B cell (primary cell): ENCODE results near the gene CRBN. TPM values are rescaled to one million over a fixed set of nuclear protein-coding genes. Genes with fewer than 3 reads are reported as not detected.

Source experiments
- ATAC-seq: fragments of 200-7000 bp; cut with Tn5 transposase; one replicate; pipeline ENCODE4 v1.10.0; 2021; ENCODE audit warnings: low read depth, mild to moderate bottlenecking, moderate number of reproducible peaks, moderate library complexity
- CTCF ChIA-PET: fragments of 350-600 bp; sonication (Branson Sonifier 250); formaldehyde crosslinking; loops from one replicate; lab custom pipeline; 2021; ENCODE audit warnings: antibody characterized with exemption, inconsistent platforms; lab: Charles Lee
- POLR2A ChIA-PET: fragments of 350-600 bp; sonication (Branson Sonifier 250); formaldehyde crosslinking; loops from one replicate; lab custom pipeline; 2021; ENCODE audit warnings: antibody characterized with exemption; lab: Charles Lee
- DNase-seq: peaks from one replicate; pipeline ENCODE4 v3.0.0; 2013
- H2AFZ ChIP-seq: 2 replicates; pipeline ENCODE4 v1.6.1; 2012; ENCODE audit warnings: mild to moderate bottlenecking, low read depth, low read length; ENCODE audit not compliant: insufficient read depth, poor library complexity, severe bottlenecking
- H3K27ac ChIP-seq, 2 donors: 1 replicate in 1 of 2; 2 replicates in 1 of 2; pipeline ENCODE4 v1.5.1; 2012 to 2013; ENCODE audit warnings: low read length in 2 of 2, mild to moderate bottlenecking in 2 of 2, moderate library complexity in 1 of 2
- H3K27me3 ChIP-seq, 4 experiments: fragments of 200-600 bp in 1 of 4; sonication (generic) in 1 of 4; replicated peaks in 1 of 4; 1 replicate in 2 of 4; 2 replicates in 2 of 4; pipeline versions ENCODE4 v1.6.1 to v1.7.0; 2013 to 2016; ENCODE audit warnings: low read length in 3 of 4, mild to moderate bottlenecking in 2 of 4, mixed read lengths in 1 of 4, moderate library complexity in 1 of 4; ENCODE audit not compliant: insufficient read depth in 4 of 4, control insufficient read depth in 3 of 4; ENCODE audit errors: control extremely low read depth in 1 of 4
- H3K36me3 ChIP-seq, 2 experiments: replicated peaks in 1 of 2; 1 replicate in 1 of 2; 2 replicates in 1 of 2; pipeline versions ENCODE4 v1.6.1 to v1.7.1; 2013; ENCODE audit warnings: low read length in 1 of 2; ENCODE audit not compliant: insufficient read depth in 2 of 2, control insufficient read depth in 1 of 2; ENCODE audit errors: control extremely low read depth in 1 of 2, extremely low read depth in 1 of 2
- H3K4me1 ChIP-seq, 2 donors: fragments of 200-600 bp in 1 of 2; sonication (generic) in 1 of 2; 1 replicate in 1 of 2; 2 replicates in 1 of 2; pipeline versions ENCODE4 v1.5.1 to v1.6.1; 2013 to 2017; ENCODE audit warnings: low read length in 2 of 2; ENCODE audit not compliant: control insufficient read depth in 2 of 2, insufficient read depth in 2 of 2
- H3K4me2 ChIP-seq: replicated peaks from 2 replicates; pipeline ENCODE3; 2012; ENCODE audit warnings: mild to moderate bottlenecking, low read depth, low read length; ENCODE audit not compliant: poor library complexity, severe bottlenecking
- H3K4me3 ChIP-seq, 5 experiments: fragments of 200-600 bp in 1 of 5; sonication (generic) in 1 of 5; 1 replicate in 3 of 5; 2 replicates in 2 of 5; pipeline versions ENCODE4 v1.5.1 to v1.7.0; 2011 to 2016; ENCODE audit warnings: low read length in 4 of 5, mild to moderate bottlenecking in 4 of 5, low read depth in 2 of 5, control low read depth in 1 of 5, moderate library complexity in 1 of 5; ENCODE audit not compliant: insufficient read depth in 1 of 5; ENCODE audit errors: control extremely low read depth in 1 of 5, extremely low read depth in 1 of 5
- H3K79me2 ChIP-seq: fragments of 200-600 bp; sonication (generic); one replicate; pipeline ENCODE4 v1.6.0; 2016; ENCODE audit warnings: low read length; ENCODE audit not compliant: control insufficient read depth, insufficient read depth
- H3K9ac ChIP-seq: fragments of 200-600 bp; sonication (generic); 2 replicates; pipeline ENCODE4 v1.6.1; 2017; ENCODE audit warnings: mild to moderate bottlenecking, low read length, moderate library complexity
- H3K9me3 ChIP-seq, 3 donors: one replicate each; pipeline versions ENCODE4 v1.6.1 to v1.7.1; 2013; ENCODE audit warnings: low read length in 2 of 3; ENCODE audit not compliant: control insufficient read depth in 2 of 3, insufficient read depth in 1 of 3; ENCODE audit errors: control extremely low read depth in 1 of 3
- H4K20me1 ChIP-seq: 2 replicates; pipeline ENCODE4 v1.6.0; 2012; ENCODE audit warnings: mild to moderate bottlenecking, low read length; ENCODE audit not compliant: insufficient read depth, control insufficient read depth, poor library complexity, severe bottlenecking
- H3K27ac Mint-ChIP-seq: one replicate; pipeline ENCODE4 v1.8.0; 2021; ENCODE audit warnings: mixed read lengths
- H3K27me3 Mint-ChIP-seq: one replicate; pipeline ENCODE4 v1.8.0; 2021; ENCODE audit warnings: mixed read lengths
- H3K4me1 Mint-ChIP-seq: one replicate; pipeline ENCODE4 v1.8.0; 2021; ENCODE audit warnings: mixed read lengths
- H3K4me3 Mint-ChIP-seq: one replicate; pipeline ENCODE4 v1.8.0; 2021; ENCODE audit warnings: mixed read lengths
- H3K9me3 Mint-ChIP-seq: one replicate; pipeline ENCODE4 v1.8.0; 2022; ENCODE audit warnings: mixed read lengths; ENCODE audit not compliant: insufficient read depth
- CTCF ChIP-seq: fragments of 200-600 bp; IDR thresholded peaks from one replicate; pipeline ENCODE4 v1.8.0; 2022; ENCODE audit warnings: antibody characterized with exemption, mild to moderate bottlenecking
- EZH2 ChIP-seq: IDR thresholded peaks from 2 replicates; pipeline ENCODE4 v1.6.1; 2012; ENCODE audit warnings: borderline replicate concordance, low read depth, mild to moderate bottlenecking, moderate library complexity, low read length; ENCODE audit not compliant: insufficient read depth, poor library complexity, severe bottlenecking
- WGBS: methylation state at CpG from one replicate; pipeline ENCODE4 v1.1.5; 2013; ENCODE audit warnings: missing lambda C conversion rate; ENCODE audit not compliant: insufficient coverage; 5-methylcytosine and 5-hydroxymethylcytosine counted together
- intact Hi-C: fragments of 100-400 bp; cut with micrococcal nuclease; formaldehyde crosslinking; loops from one replicate; pipeline ENCODE4 v1.10.0; 2022
- polyA minus RNA-seq: library from RNA; depleted of rRNA, polyadenylated mRNA; stranded (reverse); fragments of >200 nt; gene quantifications from 2 replicates; pipeline ENCODE4 v1.2.3, GENCODE V29; 2012
- polyA plus RNA-seq: library from polyadenylated mRNA; depleted of rRNA; stranded (reverse); fragments of >200 nt; gene quantifications from 2 replicates; pipeline ENCODE4 v1.2.3, GENCODE V29; 2012
- total RNA-seq, 2 donors: library from RNA; stranded (reverse); fragments of 120-200 nt in 1 of 2; gene quantifications; 1 replicate in 1 of 2; 2 replicates in 1 of 2; pipeline versions ENCODE4 v1.2.3 to v1.2.4, GENCODE V29; 2013 to 2022

Gene CRBN
- total RNA-seq (92.6 and 95.1 TPM in 2 replicates), polyA plus RNA-seq (62.0 and 67.1 TPM in 2 replicates), polyA minus RNA-seq (36.6 and 42.6 TPM in 2 replicates)
- 95.8 TPM for total RNA-seq (2013)

- Histone ChIP-seq H3K9me3 (no peaks in the 10 kb centered on the region), H3K4me1 (peaks cover 18 to 19% of the 10 kb centered on the region in 2 donors), H3K9ac (peak within 1 kb of the TSS; percentile 95), H3K4me3 (peak within 1 kb of the TSS; percentile 62 to 95 (median 93)), H3K4me2 (peak within 1 kb of the TSS; percentile 80), H2AFZ (peak within 1 kb of the TSS; percentile 89), H3K79me2 (peaks cover 40% of the 10 kb centered on the region), H3K36me3 (peaks cover 0 to 9% of the 10 kb centered on the region in 2 experiments), H3K27ac (peak within 1 kb of the TSS; percentile 28 to 84), H3K27me3 (peaks cover 0 to 6% (median 0%) of the 10 kb centered on the region in 4 experiments), H4K20me1 (peaks cover 23% of the 10 kb centered on the region)
- H3K27ac Mint-ChIP-seq: peak within 1 kb of the TSS; percentile 86
- intact Hi-C loops: loop anchor here (1.0 to 10.0 kb wide), 5 partner anchors 53 to 1905 kb away; partner anchors contain the start of genes ITPR1, SETMAR and TRNT1
- peaks cover 37% of the 10 kb centered on the region for H3K4me1 Mint-ChIP-seq
- no peaks in the 10 kb centered on the region for H3K9me3 Mint-ChIP-seq
- TF ChIP-seq CTCF (peak; percentile 98), EZH2 (no peak)
- POLR2A ChIA-PET: no interaction called here
- WGBS: under 1% methylated on average over 48 of the region's 56 CpGs
- ATAC-seq: peak; percentile 98
- H3K27me3 Mint-ChIP-seq: peaks cover 14% of the 10 kb centered on the region
- CTCF ChIA-PET: interaction anchor here (0.7 to 1.4 kb wide), 3 partner anchors 8 to 21 kb away, joined by 3 to 4 read pairs (median 3); no protein-coding TSS in a partner anchor
- DNase-seq: peak; percentile 92
- H3K4me3 Mint-ChIP-seq: peak within 1 kb of the TSS; percentile 98
Measured at GRCh38 chr3:3179407-3180094, at the start of gene CRBN. CRBN (minus strand) TSS chr3:3179691; CDS start chr3:3179687, 4 bp downstream.

GRCh38 chr3:3227640-3228039, 48.1 kb upstream of the CRBN start:
- Histone ChIP-seq H2AFZ (no peak overlapping the region), H3K4me3 (no peak overlapping the region), H4K20me1 (no peaks in the 10 kb centered on the region), H3K4me1 (no peaks in the 10 kb centered on the region), H3K9ac (no peak overlapping the region), H3K4me2 (no peak overlapping the region), H3K27me3 (no peaks in the 10 kb centered on the region), H3K79me2 (no peaks in the 10 kb centered on the region), H3K27ac (no peak overlapping the region), H3K36me3 (no peaks in the 10 kb centered on the region), H3K9me3 (no peaks in the 10 kb centered on the region)
- Mint-ChIP-seq H3K27me3 (peaks cover 11% of the 10 kb centered on the region), H3K9me3 (peaks cover 2% of the 10 kb centered on the region), H3K4me1 (no peaks in the 10 kb centered on the region), H3K27ac (no peak overlapping the region), H3K4me3 (no peak overlapping the region)
- POLR2A ChIA-PET: no interaction called here
- ATAC-seq: no peak
- DNase-seq: no peak
- intact Hi-C loops: no loop called here
- no CpG with 5 or more reads among the region's 1 CpG for WGBS
- CTCF ChIA-PET: no interaction called here
- TF ChIP-seq CTCF: no peak
- TF ChIP-seq EZH2: no peak
